K562 (cell line): ENCODE measurements around the gene RBM3. TPM values are rescaled to one million over a fixed set of nuclear protein-coding genes. Genes with fewer than 3 reads are reported as not detected.

Source experiments
- ARID2 ChIP-seq: fragments of 450-650 bp; IDR thresholded peaks from 2 replicates; pipeline ENCODE4 v1.6.1; 2017; ENCODE audit warnings: antibody characterized with exemption, mild to moderate bottlenecking
- HNRNPLL ChIP-seq: fragments of 200-400 bp; formaldehyde crosslinking; IDR thresholded peaks from 2 replicates; pipeline ENCODE4 v1.6.1; 2017; ENCODE audit warnings: low read length, low read depth, mild to moderate bottlenecking; ENCODE audit not compliant: poor library complexity, severe bottlenecking
- HOXB6 ChIP-seq: fragments of 250-450 bp; sonication (Bioruptor Pico); IDR thresholded peaks from 2 replicates; pipeline ENCODE4 v1.5.1; 2022; ENCODE audit warnings: mild to moderate bottlenecking, borderline replicate concordance
- KLF16 ChIP-seq: IDR thresholded peaks from 2 replicates; pipeline ENCODE4 v1.6.1; 2016; ENCODE audit warnings: antibody characterized with exemption
- PCBP1 ChIP-seq: fragments of 200-400 bp; formaldehyde crosslinking; IDR thresholded peaks from 2 replicates; pipeline ENCODE4 v1.6.1; 2018; ENCODE audit warnings: mild to moderate bottlenecking, low read depth, low read length; ENCODE audit not compliant: poor library complexity, severe bottlenecking
- PHF21A ChIP-seq: fragments of 450-650 bp; IDR thresholded peaks from 2 replicates; pipeline ENCODE4 v1.6.1; 2017; ENCODE audit warnings: low read depth, borderline replicate concordance
- RFX5 ChIP-seq: IDR thresholded peaks from 2 replicates; pipeline ENCODE4 v1.6.1; 2011; ENCODE audit warnings: low read depth, mild to moderate bottlenecking, improper control_type of control experiment, low read length
- RUNX1 ChIP-seq: sonication (generic); IDR thresholded peaks from 2 replicates; pipeline ENCODE4 v1.6.1; 2016; ENCODE audit warnings: antibody characterized with exemption, low read depth
- SIRT6 ChIP-seq: IDR thresholded peaks from one replicate; pipeline ENCODE4 v1.6.1; 2012; ENCODE audit warnings: low read depth, mild to moderate bottlenecking, control low read depth, inconsistent platforms, low read length, moderate library complexity
- SMAD1 ChIP-seq: fragments of 150-350 bp; IDR thresholded peaks from 2 replicates; pipeline ENCODE4 v1.6.1; 2014; ENCODE audit warnings: low read length, low read depth; ENCODE audit not compliant: partially characterized antibody
- SUPT5H ChIP-seq: fragments of 450-650 bp; IDR thresholded peaks from 2 replicates; pipeline ENCODE4 v1.6.1; 2016
- TBP ChIP-seq: optimal IDR thresholded peaks from 2 replicates; pipeline ENCODE3; 2011; ENCODE audit warnings: low read depth, low read length, improper control_type of control experiment
- XRCC5 ChIP-seq: fragments of 200-400 bp; formaldehyde crosslinking; IDR thresholded peaks from 2 replicates; pipeline ENCODE4 v1.6.1; 2017; ENCODE audit warnings: low read depth, mild to moderate bottlenecking, low read length
- ZBTB7A ChIP-seq: IDR thresholded peaks from 2 replicates; pipeline ENCODE4 v1.6.1; 2011; ENCODE audit warnings: low read depth, mild to moderate bottlenecking, low read length, moderate library complexity, borderline replicate concordance; ENCODE audit not compliant: control insufficient read depth
- ZBTB8A ChIP-seq: fragments of 450-650 bp; IDR thresholded peaks from 2 replicates; pipeline ENCODE4 v1.6.1; 2018; ENCODE audit warnings: mild to moderate bottlenecking, moderate library complexity; ENCODE audit not compliant: partially characterized antibody
- ZFP1 ChIP-seq: fragments of 450-650 bp; formaldehyde crosslinking; IDR thresholded peaks from 2 replicates; pipeline ENCODE4 v1.4.0; 2020; ENCODE audit warnings: mild to moderate bottlenecking, mixed read lengths
- ZNF316 ChIP-seq: fragments of 450-650 bp; IDR thresholded peaks from 2 replicates; pipeline ENCODE4 v1.6.1; 2016
- ZNF436 ChIP-seq: fragments of 250-450, 450-650 bp; sonication (Bioruptor Pico); formaldehyde crosslinking; IDR thresholded peaks from 2 replicates; pipeline ENCODE4 v1.7.0; 2020; ENCODE audit warnings: mild to moderate bottlenecking
- ZSCAN29 ChIP-seq: fragments of 450-650 bp; IDR thresholded peaks from 2 replicates; pipeline ENCODE4 v1.6.1; 2017
- polyA plus RNA-seq, 8 experiments: library from polyadenylated mRNA; depleted of rRNA in 4 of 8; stranded (reverse) in 5 of 8; unstranded in 3 of 8; fragments of >200 nt; fragmentation: Nextera tagmentation in 2 of 8; fragmentation: Illumina TruSeq in 1 of 8; extraction: Ambion mirVana in 2 of 8; extraction: Trizol in 1 of 8; gene quantifications; 2 replicates each; pipeline versions ENCODE4 v1.2.1 to v1.2.3, GENCODE V29; 2011 to 2014; ENCODE audit warnings: inconsistent platforms in 1 of 8, missing spikeins in 1 of 8
- total RNA-seq, 7 experiments: library from RNA; depleted of rRNA in 6 of 7; stranded (reverse); fragments of >200 nt in 6 of 7; fragmentation: Illumina TruSeq in 2 of 7; extraction: Trizol in 2 of 7; gene quantifications; 2 replicates each; pipeline versions ENCODE4 v1.2.1 to v1.2.3, GENCODE V29; 2011 to 2021; ENCODE audit warnings: low replicate concordance in 1 of 7
- TF ChIP-seq, protein P1 (sequence below): fragments of 250-450 bp; sonication (Bioruptor Pico); IDR thresholded peaks from 2 replicates; pipeline ENCODE4 v1.8.0; 2022; ENCODE audit warnings: moderate library complexity, mild to moderate bottlenecking, inconsistent platforms
- TF ChIP-seq, protein P2 (sequence below): sonication (generic); IDR thresholded peaks from 2 replicates; pipeline ENCODE4 v1.6.1; 2016
- TF ChIP-seq, protein P3 (sequence below): sonication (generic); formaldehyde crosslinking; IDR thresholded peaks from 2 replicates; pipeline ENCODE4 v1.9.0; 2022; ENCODE audit warnings: mild to moderate bottlenecking, missing genetic modification reagents
- TF ChIP-seq, protein P4 (sequence below): fragments of 250-450 bp; sonication (Bioruptor Pico); IDR thresholded peaks from 2 replicates; pipeline ENCODE4 v1.4.0; 2020; ENCODE audit warnings: mild to moderate bottlenecking, moderate library complexity
- TF ChIP-seq, protein P5 (sequence below): fragments of 250-450 bp; sonication (Bioruptor Pico); IDR thresholded peaks from 2 replicates; pipeline ENCODE4 v1.5.1; 2021; ENCODE audit warnings: mild to moderate bottlenecking

Gene RBM3
- total and polyA plus RNA-seq, 9 of the 15 experiments (the other 6 are each of a cell fraction or from before 2014, with no cell fraction given), result 70.3 to 272 (median 209) TPM

DNA sequence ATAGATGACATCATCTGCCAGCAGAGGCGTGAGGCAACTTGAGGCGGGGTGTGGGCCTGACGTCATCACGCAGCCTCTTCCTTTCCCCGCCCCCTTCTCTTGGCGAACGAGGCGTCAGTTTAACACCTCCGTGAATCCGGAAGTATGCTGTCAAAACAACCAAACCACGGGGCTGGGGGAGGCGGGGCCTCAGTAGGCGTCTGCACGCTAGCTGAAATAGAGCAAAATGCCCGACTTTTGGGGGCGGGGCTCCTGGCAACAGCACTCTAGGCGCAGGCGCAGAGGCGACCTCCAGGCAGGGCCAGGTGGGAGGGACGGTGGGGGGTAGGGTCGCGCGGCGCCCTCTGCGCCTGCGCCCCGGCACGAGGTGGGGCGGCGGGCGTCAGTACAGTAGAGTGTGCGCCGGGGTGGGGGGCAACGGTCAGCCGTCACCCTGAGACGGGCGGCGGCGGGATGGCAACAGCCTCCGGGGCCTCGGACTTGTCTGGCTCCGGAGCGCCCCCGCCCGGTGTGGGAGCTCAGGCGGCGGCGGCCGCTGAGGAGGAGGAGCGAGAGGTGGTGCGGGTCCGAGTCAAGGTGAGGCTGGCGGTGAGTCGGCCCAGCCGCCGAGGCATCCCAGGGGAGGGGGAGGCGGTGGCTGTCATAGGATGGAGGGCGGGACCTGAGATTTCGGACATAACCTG is 34.8 kb upstream of the RBM3 start, which contains the start of gene TBC1D25 (continued):
- TF ChIP-seq, protein P1, sequence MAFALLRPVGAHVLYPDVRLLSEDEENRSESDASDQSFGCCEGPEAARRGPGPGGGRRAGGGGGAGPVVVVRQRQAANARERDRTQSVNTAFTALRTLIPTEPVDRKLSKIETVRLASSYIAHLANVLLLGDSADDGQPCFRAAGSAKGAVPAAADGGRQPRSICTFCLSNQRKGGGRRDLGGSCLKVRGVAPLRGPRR (CRISPR knock-in tag), result no peak
- TF ChIP-seq TBP (peak; percentile 13), SIRT6 (no peak), ZBTB8A (no peak), RFX5 (no peak), PCBP1 (no peak), HOXB6 (CRISPR knock-in tag) (no peak), SUPT5H (peak; percentile 68), PHF21A (no peak), ZNF436 (CRISPR knock-in tag) (no peak), HNRNPLL (peak; percentile 34), XRCC5 (no peak), ZBTB7A (no peak), ZFP1 (no peak), SMAD1 (no peak), RUNX1 (no peak), ZSCAN29 (no peak), KLF16 (no peak), ZNF316 (no peak), ARID2 (no peak)
- TF ChIP-seq, protein P2, sequence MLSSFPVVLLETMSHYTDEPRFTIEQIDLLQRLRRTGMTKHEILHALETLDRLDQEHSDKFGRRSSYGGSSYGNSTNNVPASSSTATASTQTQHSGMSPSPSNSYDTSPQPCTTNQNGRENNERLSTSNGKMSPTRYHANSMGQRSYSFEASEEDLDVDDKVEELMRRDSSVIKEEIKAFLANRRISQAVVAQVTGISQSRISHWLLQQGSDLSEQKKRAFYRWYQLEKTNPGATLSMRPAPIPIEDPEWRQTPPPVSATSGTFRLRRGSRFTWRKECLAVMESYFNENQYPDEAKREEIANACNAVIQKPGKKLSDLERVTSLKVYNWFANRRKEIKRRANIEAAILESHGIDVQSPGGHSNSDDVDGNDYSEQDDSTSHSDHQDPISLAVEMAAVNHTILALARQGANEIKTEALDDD, result no peak
- TF ChIP-seq, protein P3, sequence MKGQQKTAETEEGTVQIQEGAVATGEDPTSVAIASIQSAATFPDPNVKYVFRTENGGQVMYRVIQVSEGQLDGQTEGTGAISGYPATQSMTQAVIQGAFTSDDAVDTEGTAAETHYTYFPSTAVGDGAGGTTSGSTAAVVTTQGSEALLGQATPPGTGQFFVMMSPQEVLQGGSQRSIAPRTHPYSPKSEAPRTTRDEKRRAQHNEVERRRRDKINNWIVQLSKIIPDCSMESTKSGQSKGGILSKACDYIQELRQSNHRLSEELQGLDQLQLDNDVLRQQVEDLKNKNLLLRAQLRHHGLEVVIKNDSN (CRISPR knock-in tag), result peak; percentile 37; the same call in 1 of the 2 replicates
- TF ChIP-seq, protein P4, sequence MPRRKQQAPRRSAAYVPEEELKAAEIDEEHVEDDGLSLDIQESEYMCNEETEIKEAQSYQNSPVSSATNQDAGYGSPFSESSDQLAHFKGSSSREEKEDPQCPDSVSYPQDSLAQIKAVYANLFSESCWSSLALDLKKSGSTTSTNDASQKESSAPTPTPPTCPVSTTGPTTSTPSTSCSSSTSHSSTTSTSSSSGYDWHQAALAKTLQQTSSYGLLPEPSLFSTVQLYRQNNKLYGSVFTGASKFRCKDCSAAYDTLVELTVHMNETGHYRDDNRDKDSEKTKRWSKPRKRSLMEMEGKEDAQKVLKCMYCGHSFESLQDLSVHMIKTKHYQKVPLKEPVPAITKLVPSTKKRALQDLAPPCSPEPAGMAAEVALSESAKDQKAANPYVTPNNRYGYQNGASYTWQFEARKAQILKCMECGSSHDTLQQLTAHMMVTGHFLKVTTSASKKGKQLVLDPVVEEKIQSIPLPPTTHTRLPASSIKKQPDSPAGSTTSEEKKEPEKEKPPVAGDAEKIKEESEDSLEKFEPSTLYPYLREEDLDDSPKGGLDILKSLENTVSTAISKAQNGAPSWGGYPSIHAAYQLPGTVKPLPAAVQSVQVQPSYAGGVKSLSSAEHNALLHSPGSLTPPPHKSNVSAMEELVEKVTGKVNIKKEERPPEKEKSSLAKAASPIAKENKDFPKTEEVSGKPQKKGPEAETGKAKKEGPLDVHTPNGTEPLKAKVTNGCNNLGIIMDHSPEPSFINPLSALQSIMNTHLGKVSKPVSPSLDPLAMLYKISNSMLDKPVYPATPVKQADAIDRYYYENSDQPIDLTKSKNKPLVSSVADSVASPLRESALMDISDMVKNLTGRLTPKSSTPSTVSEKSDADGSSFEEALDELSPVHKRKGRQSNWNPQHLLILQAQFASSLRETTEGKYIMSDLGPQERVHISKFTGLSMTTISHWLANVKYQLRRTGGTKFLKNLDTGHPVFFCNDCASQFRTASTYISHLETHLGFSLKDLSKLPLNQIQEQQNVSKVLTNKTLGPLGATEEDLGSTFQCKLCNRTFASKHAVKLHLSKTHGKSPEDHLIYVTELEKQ, result no peak
- TF ChIP-seq, protein P5, sequence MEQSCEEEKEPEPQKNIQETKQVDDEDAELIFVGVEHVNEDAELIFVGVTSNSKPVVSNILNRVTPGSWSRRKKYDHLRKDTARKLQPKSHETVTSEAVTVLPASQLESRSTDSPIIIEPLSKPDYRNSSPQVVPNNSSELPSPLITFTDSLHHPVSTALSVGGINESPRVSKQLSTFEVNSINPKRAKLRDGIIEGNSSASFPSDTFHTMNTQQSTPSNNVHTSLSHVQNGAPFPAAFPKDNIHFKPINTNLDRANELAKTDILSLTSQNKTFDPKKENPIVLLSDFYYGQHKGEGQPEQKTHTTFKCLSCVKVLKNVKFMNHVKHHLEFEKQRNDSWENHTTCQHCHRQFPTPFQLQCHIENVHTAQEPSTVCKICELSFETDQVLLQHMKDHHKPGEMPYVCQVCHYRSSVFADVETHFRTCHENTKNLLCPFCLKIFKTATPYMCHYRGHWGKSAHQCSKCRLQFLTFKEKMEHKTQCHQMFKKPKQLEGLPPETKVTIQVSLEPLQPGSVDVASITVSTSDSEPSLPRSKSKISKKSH (CRISPR knock-in tag), result no peak
